HepG2 (cell line): ENCODE data around the gene ACACB. TPM values are rescaled to one million over a fixed set of nuclear protein-coding genes. Genes with fewer than 3 reads are reported as not detected.

Experiments used
- ATAC-seq: fragments of 200-7000 bp; cut with Tn5 transposase; 3 replicates; pipeline ENCODE4 v1.9.1; 2020; ENCODE audit warnings: mild to moderate bottlenecking, moderate library complexity
- BruUV-seq: library from RNA; stranded (reverse); fragments of 400-500 nt; replicated peaks from 2 replicates; lab custom pipeline; 2021; lab: Mats Ljungman, UMichigan
- CTCF ChIA-PET: fragments of 300-600 bp; formaldehyde crosslinking; extraction: SDS; loops from one replicate; lab custom pipeline; 2021; ENCODE audit warnings: low total read pairs, inconsistent platforms, low intra/inter-chr PET ratio; lab: Yijun Ruan, JAX
- POLR2A ChIA-PET: fragments of 350-600 bp; sonication (Branson Sonifier 250); formaldehyde crosslinking; loops from one replicate; lab custom pipeline; 2020; ENCODE audit warnings: antibody characterized with exemption, inconsistent platforms; lab: Yijun Ruan, JAX
- DNase-seq: peaks from one replicate; pipeline ENCODE4 v3.0.0-alpha.2; 2015; ENCODE audit warnings: low spot score
- FAIRE-seq: peaks from 3 replicates; lab custom pipeline; 2011; peaks lifted over from hg19 to GRCh38; lab: Jason Lieb, UNC
- H2AFZ ChIP-seq: one replicate; pipeline ENCODE4 v1.6.1; 2011; ENCODE audit warnings: low read length, inconsistent platforms
- H3K27ac ChIP-seq: fragments of 300-600 bp; 3 replicates; pipeline ENCODE4 v1.8.0; 2011; ENCODE audit warnings: mixed run types, mild to moderate bottlenecking, mixed read lengths, low read length, inconsistent platforms; ENCODE audit not compliant: insufficient read depth; ENCODE audit errors: extremely low read length
- H3K27me3 ChIP-seq, 2 experiments: fragments of 200-600 bp in 1 of 2; 2 replicates in 1 of 2; 3 replicates in 1 of 2; pipeline versions ENCODE4 v1.6.0 to v1.8.0; 2011; ENCODE audit warnings: low read length in 2 of 2, mild to moderate bottlenecking in 2 of 2, moderate library complexity in 2 of 2, inconsistent platforms in 1 of 2; ENCODE audit not compliant: insufficient read depth in 2 of 2, control insufficient read depth in 1 of 2
- H3K36me3 ChIP-seq, 2 experiments: fragments of 200-600 bp in 1 of 2; replicated peaks in 1 of 2; 2 replicates in 1 of 2; 3 replicates in 1 of 2; pipeline versions ENCODE4 v1.5.1 to v1.8.0; 2011; ENCODE audit warnings: low read length in 2 of 2, inconsistent platforms in 1 of 2; ENCODE audit not compliant: insufficient read depth in 2 of 2, control insufficient read depth in 1 of 2
- H3K4me1 ChIP-seq: 2 replicates; pipeline ENCODE4 v1.5.1; 2012; ENCODE audit warnings: low read length, inconsistent platforms; ENCODE audit not compliant: insufficient read depth
- H3K4me2 ChIP-seq: 2 replicates; pipeline ENCODE4 v1.6.0; 2011; ENCODE audit warnings: low read depth, low read length, inconsistent platforms
- H3K4me3 ChIP-seq, 3 experiments: fragments of 200-600 bp in 1 of 3; sonication (generic), shearing (Covaris generic) in 1 of 3; replicated peaks in 1 of 3; 2 replicates each; pipeline ENCODE4 v1.5.1; 2011 to 2016; ENCODE audit warnings: low read length in 3 of 3, inconsistent platforms in 2 of 3, low read depth in 2 of 3, mild to moderate bottlenecking in 2 of 3, control low read depth in 1 of 3, mixed read lengths in 1 of 3; ENCODE audit not compliant: insufficient read depth in 1 of 3
- H3K79me2 ChIP-seq: one replicate; pipeline ENCODE4 v1.6.1; 2011; ENCODE audit warnings: low read length, inconsistent platforms; ENCODE audit not compliant: insufficient read depth
- H3K9ac ChIP-seq: 2 replicates; pipeline ENCODE4 v1.6.0; 2011; ENCODE audit warnings: mild to moderate bottlenecking, low read depth, low read length, inconsistent platforms; ENCODE audit not compliant: insufficient read depth
- H3K9me3 ChIP-seq: 2 replicates; pipeline ENCODE4 v1.5.1; 2012; ENCODE audit warnings: mild to moderate bottlenecking, low read length
- H4K20me1 ChIP-seq: 2 replicates; pipeline ENCODE4 v1.6.0; 2011; ENCODE audit warnings: inconsistent platforms, mild to moderate bottlenecking, low read length, moderate library complexity; ENCODE audit not compliant: insufficient read depth
- CHD2 ChIP-seq: IDR thresholded peaks from 2 replicates; pipeline ENCODE4 v1.6.1; 2011; ENCODE audit warnings: low read depth, low read length, improper control_type of control experiment
- DPF2 ChIP-seq: sonication (generic); formaldehyde crosslinking; IDR thresholded peaks from 2 replicates; pipeline ENCODE4 v1.4.0; 2020; ENCODE audit warnings: mild to moderate bottlenecking, low read depth, missing genetic modification reagents, borderline replicate concordance
- GABPB1 ChIP-seq: IDR thresholded peaks from 2 replicates; pipeline ENCODE4 v1.6.1; 2016; ENCODE audit warnings: mild to moderate bottlenecking, missing genetic modification reagents, moderate library complexity, missing compliant biosample characterization
- MTF1 ChIP-seq: sonication (generic); formaldehyde crosslinking; IDR thresholded peaks from 2 replicates; pipeline ENCODE4 v1.5.0; 2020; ENCODE audit warnings: missing genetic modification reagents
- PLRG1 ChIP-seq: fragments of 450-650 bp; conservative IDR thresholded peaks from 2 replicates; pipeline ENCODE4 v1.6.1; 2016
- ZNF12 ChIP-seq: sonication (generic); formaldehyde crosslinking; IDR thresholded peaks from 2 replicates; pipeline ENCODE4 v1.5.0; 2020; ENCODE audit warnings: missing genetic modification reagents
- ZNF264 ChIP-seq: sonication (generic); formaldehyde crosslinking; IDR thresholded peaks from 2 replicates; pipeline ENCODE4 v1.4.0; 2020; ENCODE audit warnings: missing genetic modification reagents
- ZNF740 ChIP-seq: sonication (generic); formaldehyde crosslinking; IDR thresholded peaks from 2 replicates; pipeline ENCODE4 v1.4.0; 2020; ENCODE audit warnings: missing genetic modification reagents
- ZNF772 ChIP-seq: sonication (generic); formaldehyde crosslinking; IDR thresholded peaks from 2 replicates; pipeline ENCODE4 v1.5.0; 2020; ENCODE audit warnings: mild to moderate bottlenecking, missing genetic modification reagents
- WGBS: methylation state at CpG from one replicate; pipeline ENCODE4 v1.1.6; 2017; ENCODE audit warnings: low lambda C conversion rate; 5-methylcytosine and 5-hydroxymethylcytosine counted together
- in situ Hi-C: cut with HindIII; loops from 2 replicates; pipeline ENCODE4 v1.10.0; 2017; ENCODE audit warnings: low pct_unique_long_range_greater_than_20kb; ENCODE audit not compliant: extremely low pct_ligation_motif_present
- intact Hi-C: fragments of 100-400 bp; cut with micrococcal nuclease; formaldehyde crosslinking; loops from one replicate; pipeline ENCODE4 v1.10.0; 2022; ENCODE audit not compliant: unreplicated experiment
- polyA plus RNA-seq, 8 experiments: library from polyadenylated mRNA; depleted of rRNA in 3 of 8; stranded (reverse) in 7 of 8; unstranded in 1 of 8; fragments of >200 nt; fragmentation: Illumina TruSeq in 4 of 8; extraction: Trizol in 4 of 8; gene quantifications; 2 replicates each; pipeline versions ENCODE4 v1.2.1 to v1.2.3, GENCODE V29; 2011 to 2016; ENCODE audit warnings: low read depth in 4 of 8, missing spikeins in 1 of 8, mixed read lengths in 1 of 8; ENCODE audit not compliant: insufficient read depth in 1 of 8
- total RNA-seq, 5 experiments: library from RNA; depleted of rRNA; stranded (reverse); fragments of >200 nt; fragmentation: Illumina TruSeq; extraction: Trizol; gene quantifications; 2 replicates each; pipeline ENCODE4 v1.2.3, GENCODE V29; 2016; ENCODE audit warnings: low read depth in 1 of 5
- TF ChIP-seq, protein P1 (sequence below): sonication (generic); formaldehyde crosslinking; IDR thresholded peaks from 2 replicates; pipeline ENCODE4 v1.5.0; 2020; ENCODE audit warnings: mild to moderate bottlenecking, missing genetic modification reagents, borderline replicate concordance

The ACACB gene
- total and polyA plus RNA-seq, 2 of the 13 experiments (the other 11 are each of a cell fraction or from before 2014, with no cell fraction given) = 6.2 to 8.6 TPM

GRCh38 chr12:109196332-109196731 lies 79.9 kb downstream of the ACACB start:
- Histone ChIP-seq H2AFZ (no peak overlapping the region), H3K4me2 (no peak overlapping the region), H4K20me1 (0 out of 2 replicates have a peak, but pooled peaks cover 2% of the 10 kb centered on the region), H3K9me3 (no peaks in the 10 kb centered on the region), H3K27me3 (no peaks in the 10 kb centered on the region)
- intact Hi-C loops = loop anchor here (5.0 kb wide), 1 partner anchor 51 kb away; no protein-coding TSS in a partner anchor
- no peak for DNase-seq
- POLR2A ChIA-PET = no interaction called here
- ATAC-seq = no peak
- BruUV-seq = no TSS peak
- FAIRE-seq = no peak
- TF ChIP-seq ZNF264 (CRISPR knock-in tag) = peak; percentile 99
- no peak for TF ChIP-seq ZNF740 (CRISPR knock-in tag)
- TF ChIP-seq, all 625 proteins: peak for 1
- Histone ChIP-seq H3K36me3 (peaks cover 5 to 23% of the 10 kb centered on the region in 2 experiments; a peak in 4 of 5 replicates), H3K27ac (no peak overlapping the region), H3K4me3 (no peak overlapping the region), H3K79me2 (no peaks in the 10 kb centered on the region), H3K4me1 (peaks cover 47% of the 10 kb centered on the region), H3K9ac (no peak overlapping the region)
- in situ Hi-C loops = no loop called here
- CTCF ChIA-PET = no interaction called here
- WGBS = 98% methylated on average over 4 of the region's 4 CpGs

DNA sequence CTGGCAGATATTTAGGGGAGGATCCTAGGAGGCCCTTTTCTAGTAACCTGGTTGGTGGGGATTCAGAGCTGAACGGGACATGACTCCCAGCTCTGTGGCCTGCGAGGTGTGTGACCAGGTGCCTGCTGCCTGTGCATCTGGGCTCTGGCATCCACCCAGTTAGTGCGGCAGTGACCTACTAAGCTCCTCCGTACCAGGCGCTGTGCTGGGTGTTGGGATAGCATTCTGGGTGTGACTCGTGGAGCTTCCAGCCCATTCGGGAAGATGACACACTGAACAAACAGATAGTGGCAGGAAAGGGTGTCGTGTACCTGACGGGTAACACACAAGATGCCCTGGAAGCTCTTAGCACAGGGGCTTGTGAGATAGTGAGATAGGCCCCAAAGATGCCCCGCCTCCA lies 80.9 kb downstream of the ACACB start:
- 0 out of 2 replicates have a peak, but pooled peaks cover 2% of the 10 kb centered on the region for H4K20me1 ChIP-seq
- in situ Hi-C loops = no loop called here
- H3K9me3 ChIP-seq = no peaks in the 10 kb centered on the region
- WGBS = 75% methylated on average over 6 of the region's 10 CpGs
- peak overlapping the region; percentile 4; the same call in 1 of the 2 replicates for H3K4me2 ChIP-seq
- ATAC-seq = peak; percentile 11; the same call in 2 of the 3 replicates
- H3K27ac ChIP-seq = peak overlapping the region; percentile 88
- peak; percentile 40 for DNase-seq
- FAIRE-seq = no peak
- H3K4me1 ChIP-seq = peaks cover 47% of the 10 kb centered on the region
- H3K79me2 ChIP-seq = no peaks in the 10 kb centered on the region
- H3K9ac ChIP-seq = no peak overlapping the region
- H2AFZ ChIP-seq = no peak overlapping the region
- H3K27me3 ChIP-seq = no peaks in the 10 kb centered on the region
- H3K36me3 ChIP-seq = peaks cover 4 to 22% of the 10 kb centered on the region in 2 experiments; a peak in 4 of 5 replicates
- BruUV-seq = no TSS peak
- POLR2A ChIA-PET = interaction anchor here (1.3 to 2.6 kb wide), 2 partner anchors 51 to 81 kb away, joined by 8 to 15 read pairs; partner anchors contain the start of gene ACACB
- intact Hi-C loops = loop anchor here (5.0 kb wide), 1 partner anchor 50 kb away; no protein-coding TSS in a partner anchor
- H3K4me3 ChIP-seq = no peak overlapping the region
- CTCF ChIA-PET = no interaction called here
- no peak for TF ChIP-seq PLRG1
- no peak for TF ChIP-seq ZNF12 (CRISPR knock-in tag)
- no peak for TF ChIP-seq CHD2
- no peak for TF ChIP-seq GABPB1 (CRISPR knock-in tag)
- no peak for TF ChIP-seq ZNF772 (CRISPR knock-in tag)
- no peak for TF ChIP-seq DPF2 (CRISPR knock-in tag)
- TF ChIP-seq, protein P1, sequence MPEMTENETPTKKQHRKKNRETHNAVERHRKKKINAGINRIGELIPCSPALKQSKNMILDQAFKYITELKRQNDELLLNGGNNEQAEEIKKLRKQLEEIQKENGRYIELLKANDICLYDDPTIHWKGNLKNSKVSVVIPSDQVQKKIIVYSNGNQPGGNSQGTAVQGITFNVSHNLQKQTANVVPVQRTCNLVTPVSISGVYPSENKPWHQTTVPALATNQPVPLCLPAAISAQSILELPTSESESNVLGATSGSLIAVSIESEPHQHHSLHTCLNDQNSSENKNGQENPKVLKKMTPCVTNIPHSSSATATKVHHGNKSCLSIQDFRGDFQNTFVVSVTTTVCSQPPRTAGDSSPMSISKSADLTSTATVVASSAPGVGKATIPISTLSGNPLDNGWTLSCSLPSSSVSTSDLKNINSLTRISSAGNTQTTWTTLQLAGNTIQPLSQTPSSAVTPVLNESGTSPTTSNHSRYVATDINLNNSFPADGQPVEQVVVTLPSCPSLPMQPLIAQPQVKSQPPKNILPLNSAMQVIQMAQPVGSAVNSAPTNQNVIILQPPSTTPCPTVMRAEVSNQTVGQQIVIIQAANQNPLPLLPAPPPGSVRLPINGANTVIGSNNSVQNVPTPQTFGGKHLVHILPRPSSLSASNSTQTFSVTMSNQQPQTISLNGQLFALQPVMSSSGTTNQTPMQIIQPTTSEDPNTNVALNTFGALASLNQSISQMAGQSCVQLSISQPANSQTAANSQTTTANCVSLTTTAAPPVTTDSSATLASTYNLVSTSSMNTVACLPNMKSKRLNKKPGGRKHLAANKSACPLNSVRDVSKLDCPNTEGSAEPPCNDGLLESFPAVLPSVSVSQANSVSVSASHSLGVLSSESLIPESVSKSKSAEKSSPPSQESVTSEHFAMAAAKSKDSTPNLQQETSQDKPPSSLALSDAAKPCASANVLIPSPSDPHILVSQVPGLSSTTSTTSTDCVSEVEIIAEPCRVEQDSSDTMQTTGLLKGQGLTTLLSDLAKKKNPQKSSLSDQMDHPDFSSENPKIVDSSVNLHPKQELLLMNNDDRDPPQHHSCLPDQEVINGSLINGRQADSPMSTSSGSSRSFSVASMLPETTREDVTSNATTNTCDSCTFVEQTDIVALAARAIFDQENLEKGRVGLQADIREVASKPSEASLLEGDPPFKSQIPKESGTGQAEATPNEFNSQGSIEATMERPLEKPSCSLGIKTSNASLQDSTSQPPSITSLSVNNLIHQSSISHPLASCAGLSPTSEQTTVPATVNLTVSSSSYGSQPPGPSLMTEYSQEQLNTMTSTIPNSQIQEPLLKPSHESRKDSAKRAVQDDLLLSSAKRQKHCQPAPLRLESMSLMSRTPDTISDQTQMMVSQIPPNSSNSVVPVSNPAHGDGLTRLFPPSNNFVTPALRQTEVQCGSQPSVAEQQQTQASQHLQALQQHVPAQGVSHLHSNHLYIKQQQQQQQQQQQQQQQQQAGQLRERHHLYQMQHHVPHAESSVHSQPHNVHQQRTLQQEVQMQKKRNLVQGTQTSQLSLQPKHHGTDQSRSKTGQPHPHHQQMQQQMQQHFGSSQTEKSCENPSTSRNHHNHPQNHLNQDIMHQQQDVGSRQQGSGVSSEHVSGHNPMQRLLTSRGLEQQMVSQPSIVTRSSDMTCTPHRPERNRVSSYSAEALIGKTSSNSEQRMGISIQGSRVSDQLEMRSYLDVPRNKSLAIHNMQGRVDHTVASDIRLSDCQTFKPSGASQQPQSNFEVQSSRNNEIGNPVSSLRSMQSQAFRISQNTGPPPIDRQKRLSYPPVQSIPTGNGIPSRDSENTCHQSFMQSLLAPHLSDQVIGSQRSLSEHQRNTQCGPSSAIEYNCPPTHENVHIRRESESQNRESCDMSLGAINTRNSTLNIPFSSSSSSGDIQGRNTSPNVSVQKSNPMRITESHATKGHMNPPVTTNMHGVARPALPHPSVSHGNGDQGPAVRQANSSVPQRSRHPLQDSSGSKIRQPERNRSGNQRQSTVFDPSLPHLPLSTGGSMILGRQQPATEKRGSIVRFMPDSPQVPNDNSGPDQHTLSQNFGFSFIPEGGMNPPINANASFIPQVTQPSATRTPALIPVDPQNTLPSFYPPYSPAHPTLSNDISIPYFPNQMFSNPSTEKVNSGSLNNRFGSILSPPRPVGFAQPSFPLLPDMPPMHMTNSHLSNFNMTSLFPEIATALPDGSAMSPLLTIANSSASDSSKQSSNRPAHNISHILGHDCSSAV = no peak
- no peak for TF ChIP-seq MTF1 (CRISPR knock-in tag)
